Bronchial epithelial cell (primary cell): ENCODE data around the gene LRP6. TPM values are rescaled to one million over a fixed set of nuclear protein-coding genes. Genes with fewer than 3 reads are reported as not detected.
"Not testable (repeated sequence)": the region's sequence is repeated elsewhere in the genome, so short reads cannot be mapped to it uniquely, and the experiment has no call there.

ENCODE experiments used
- DNase-seq: peaks from one replicate; pipeline ENCODE4 v3.0.0-alpha.2; 2010; ENCODE audit warnings: low read depth
- FAIRE-seq: peaks from 2 replicates; lab custom pipeline; 2011; peaks lifted over from hg19 to GRCh38; lab: Jason Lieb, UNC
- H3K27me3 ChIP-seq: 2 replicates; pipeline ENCODE4 v1.5.1; 2011; ENCODE audit warnings: low read length; ENCODE audit not compliant: control insufficient read depth, insufficient read depth
- H3K36me3 ChIP-seq: 2 replicates; pipeline ENCODE4 v1.5.1; 2011; ENCODE audit warnings: low read length; ENCODE audit not compliant: control insufficient read depth, insufficient read depth
- H3K4me3 ChIP-seq: 2 replicates; pipeline ENCODE4 v1.5.1; 2011; ENCODE audit warnings: mild to moderate bottlenecking, low read depth, low read length, control low read depth
- total RNA-seq: library from RNA; depleted of rRNA; stranded (reverse); fragments of >200 nt; gene quantifications from 2 replicates; pipeline ENCODE4 v1.2.1, GENCODE V29; 2014
- TF ChIP-seq, protein P1 (sequence below): IDR thresholded peaks from 2 replicates; pipeline ENCODE4 v1.5.1; 2011; ENCODE audit warnings: mild to moderate bottlenecking, moderate library complexity, low read length, control low read depth, inconsistent platforms; ENCODE audit not compliant: insufficient read depth, severe bottlenecking

The LRP6 gene
- total RNA-seq, 1 donor from 2014 or later, result 17.6 TPM

DNA sequence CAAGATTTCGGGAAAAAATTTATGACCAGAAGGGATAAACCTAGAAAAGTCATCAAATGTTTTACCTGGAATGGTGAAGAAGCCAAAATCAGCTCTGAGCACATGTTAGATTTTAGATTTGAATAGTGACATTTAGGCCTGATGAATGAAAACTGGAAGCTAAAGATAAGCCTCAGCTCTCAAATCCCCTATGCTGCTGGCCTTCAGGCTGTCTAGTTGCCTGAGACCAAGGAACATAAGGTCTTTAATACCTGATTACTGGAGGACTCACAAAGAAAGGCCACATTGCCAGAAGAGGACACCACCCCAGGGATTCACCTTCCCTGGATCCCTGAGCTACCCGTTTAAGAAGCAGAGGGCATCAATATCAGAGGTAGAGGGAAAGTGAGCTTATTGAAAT, 139.5 kb downstream of the LRP6 start:
- H3K36me3 ChIP-seq, result peaks cover 2% of the 10 kb centered on the region
- TF ChIP-seq, protein P1, sequence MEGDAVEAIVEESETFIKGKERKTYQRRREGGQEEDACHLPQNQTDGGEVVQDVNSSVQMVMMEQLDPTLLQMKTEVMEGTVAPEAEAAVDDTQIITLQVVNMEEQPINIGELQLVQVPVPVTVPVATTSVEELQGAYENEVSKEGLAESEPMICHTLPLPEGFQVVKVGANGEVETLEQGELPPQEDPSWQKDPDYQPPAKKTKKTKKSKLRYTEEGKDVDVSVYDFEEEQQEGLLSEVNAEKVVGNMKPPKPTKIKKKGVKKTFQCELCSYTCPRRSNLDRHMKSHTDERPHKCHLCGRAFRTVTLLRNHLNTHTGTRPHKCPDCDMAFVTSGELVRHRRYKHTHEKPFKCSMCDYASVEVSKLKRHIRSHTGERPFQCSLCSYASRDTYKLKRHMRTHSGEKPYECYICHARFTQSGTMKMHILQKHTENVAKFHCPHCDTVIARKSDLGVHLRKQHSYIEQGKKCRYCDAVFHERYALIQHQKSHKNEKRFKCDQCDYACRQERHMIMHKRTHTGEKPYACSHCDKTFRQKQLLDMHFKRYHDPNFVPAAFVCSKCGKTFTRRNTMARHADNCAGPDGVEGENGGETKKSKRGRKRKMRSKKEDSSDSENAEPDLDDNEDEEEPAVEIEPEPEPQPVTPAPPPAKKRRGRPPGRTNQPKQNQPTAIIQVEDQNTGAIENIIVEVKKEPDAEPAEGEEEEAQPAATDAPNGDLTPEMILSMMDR, result no peak
- DNase-seq, result no peak
- no peaks in the 10 kb centered on the region for H3K27me3 ChIP-seq
- no peak for FAIRE-seq
- H3K4me3 ChIP-seq, result no peak overlapping the region

- Histone ChIP-seq H3K4me3 (no peak overlapping the region), H3K27me3 (no peaks in the 10 kb centered on the region), H3K36me3 (peaks cover under 1% of the 10 kb centered on the region)
- peak; percentile 64 for FAIRE-seq
- TF ChIP-seq, protein P1, result no peak
- DNase-seq, result peak; percentile 90
These were observed 140.3 kb downstream of the LRP6 start for GRCh38 chr12:12126551-12126950.

GRCh38 chr12:12123036-12123604, 143.7 kb downstream of the LRP6 start:
- DNase-seq (no peak), FAIRE-seq (no peak)
- TF ChIP-seq, protein P1, result no peak
- Histone ChIP-seq H3K4me3 (no peak overlapping the region), H3K36me3 (peaks cover 2% of the 10 kb centered on the region), H3K27me3 (no peaks in the 10 kb centered on the region)

- FAIRE-seq, result no peak
- Histone ChIP-seq H3K36me3 (peaks cover 2% of the 10 kb centered on the region), H3K27me3 (no peaks in the 10 kb centered on the region), H3K4me3 (no peak overlapping the region)
- DNase-seq, result no peak
- TF ChIP-seq, protein P1, result no peak
These were observed 145.8 kb downstream of the LRP6 start for GRCh38 chr12:12121061-12121460.

DNA sequence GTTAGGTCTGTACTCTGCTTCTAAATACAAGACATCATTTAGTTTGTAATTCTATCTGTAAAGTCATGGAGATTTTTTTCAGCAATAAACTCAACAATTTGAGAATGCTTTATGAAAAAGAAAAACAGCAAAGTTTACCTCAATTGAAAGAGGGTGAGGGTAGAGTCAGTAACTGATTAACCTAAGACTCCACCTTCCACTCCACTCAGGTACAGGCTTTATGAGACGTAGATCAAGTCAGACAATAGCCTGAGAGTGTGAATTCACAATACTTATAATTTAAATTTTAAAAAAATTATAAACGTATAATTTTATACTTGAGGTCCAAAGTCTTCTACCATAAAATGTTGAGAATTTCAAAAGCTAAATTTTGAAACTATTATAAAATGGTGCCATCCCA, 150.2 kb downstream of the LRP6 start:
- no peak for DNase-seq
- no peak overlapping the region for H3K4me3 ChIP-seq
- no peaks in the 10 kb centered on the region for H3K27me3 ChIP-seq
- TF ChIP-seq, protein P1, result no peak
- no peak for FAIRE-seq
- H3K36me3 ChIP-seq, result peaks cover 2% of the 10 kb centered on the region

DNA sequence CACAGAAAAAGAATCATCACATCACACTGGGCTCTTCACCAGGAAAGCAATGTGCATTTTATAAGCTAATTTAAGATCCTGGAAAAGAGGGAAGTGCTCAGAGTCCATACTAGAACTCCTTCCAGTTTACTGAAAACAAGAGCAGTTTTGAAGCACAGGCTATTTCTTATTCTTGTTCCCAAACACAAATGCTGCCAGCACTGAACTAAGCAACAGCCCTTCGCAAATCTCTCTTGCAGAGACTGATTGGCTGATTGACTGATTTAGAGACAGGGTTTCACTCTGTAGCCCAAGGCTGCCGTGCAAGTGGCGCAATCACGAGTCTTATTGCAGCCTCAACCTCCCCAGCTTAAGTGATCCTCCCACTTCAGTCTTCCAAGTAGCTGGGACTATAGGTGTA, 151.3 kb downstream of the LRP6 start:
- TF ChIP-seq, protein P1, result no peak

DNA sequence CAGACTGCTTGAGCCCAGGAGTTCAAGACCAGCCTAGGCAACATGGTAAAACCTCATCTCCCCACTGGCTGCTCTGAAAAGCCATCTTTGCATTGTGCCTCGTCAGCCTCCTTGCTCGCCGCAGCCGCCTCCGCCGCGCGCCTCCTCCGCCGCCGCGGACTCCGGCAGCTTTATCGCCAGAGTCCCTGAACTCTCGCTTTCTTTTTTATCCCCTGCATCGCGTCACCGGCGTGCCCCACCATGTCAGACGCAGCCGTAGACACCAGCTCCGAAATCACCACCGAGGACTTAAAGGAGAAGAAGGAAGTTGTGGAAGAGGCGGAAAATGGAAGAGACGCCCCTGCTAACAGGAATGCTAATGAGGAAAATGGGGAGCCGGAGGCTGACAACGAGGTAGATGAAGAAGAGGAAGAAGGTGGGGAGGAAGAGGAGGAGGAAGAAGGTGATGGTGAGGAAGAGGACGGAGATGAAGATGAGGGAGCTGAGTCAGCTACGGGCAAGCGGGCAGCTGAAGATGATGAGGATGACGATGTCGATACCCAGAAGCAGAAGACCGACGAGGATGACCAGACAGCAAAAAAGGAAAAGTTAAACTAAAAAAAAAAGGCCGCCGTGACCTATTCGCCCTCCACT, 155.8 kb downstream of the LRP6 start:
- FAIRE-seq, H3K36me3 ChIP-seq, H3K4me3 ChIP-seq, DNase-seq, H3K27me3 ChIP-seq: not testable (repeated sequence)

More for the DNA sequence above, 151.3 kb downstream of the LRP6 start:
- H3K36me3 ChIP-seq, result no peaks in the 10 kb centered on the region
- H3K27me3 ChIP-seq, result no peaks in the 10 kb centered on the region
- FAIRE-seq, result no peak
- H3K4me3 ChIP-seq, result no peak overlapping the region
- DNase-seq, result no peak
